Skeletal muscle tissue (tissue), 4 donors: ENCODE measurements around the gene RSL1D1. TPM values are rescaled to one million over a fixed set of nuclear protein-coding genes. Genes with fewer than 3 reads are reported as not detected.
A peak's percentile ranks its signal among the peaks of the same experiment; 100 is the strongest.

Experiments used
- H3K27ac ChIP-seq: one replicate; pipeline ENCODE4 v1.7.0; 2013; ENCODE audit warnings: mild to moderate bottlenecking, low read depth, low read length, inconsistent platforms
- H3K27me3 ChIP-seq, 3 donors: one replicate each; pipeline ENCODE4 v1.7.0; 2013; ENCODE audit warnings: low read length in 3 of 3; ENCODE audit not compliant: control insufficient read depth in 3 of 3, insufficient read depth in 3 of 3
- H3K36me3 ChIP-seq, 3 donors: one replicate each; pipeline ENCODE4 v1.7.0; 2013; ENCODE audit warnings: low read length in 3 of 3; ENCODE audit not compliant: control insufficient read depth in 3 of 3, insufficient read depth in 3 of 3
- H3K4me1 ChIP-seq, 3 donors: one replicate each; pipeline ENCODE4 v1.7.0; 2013; ENCODE audit warnings: low read length in 3 of 3, mild to moderate bottlenecking in 3 of 3; ENCODE audit not compliant: control insufficient read depth in 3 of 3, insufficient read depth in 3 of 3
- H3K4me3 ChIP-seq, 3 donors: one replicate each; pipeline ENCODE4 v1.7.0; 2013; ENCODE audit warnings: low read length in 3 of 3
- H3K9ac ChIP-seq, 3 donors: one replicate each; pipeline ENCODE4 v1.7.0; 2013; ENCODE audit warnings: low read length in 3 of 3, mild to moderate bottlenecking in 3 of 3, moderate library complexity in 2 of 3, low read depth in 1 of 3
- H3K9me3 ChIP-seq, 3 donors: one replicate each; pipeline ENCODE4 v1.7.0; 2013; ENCODE audit warnings: low read length in 3 of 3; ENCODE audit not compliant: control insufficient read depth in 3 of 3
- total RNA-seq: library from RNA; depleted of rRNA; stranded (reverse); fragments of >200 nt; gene quantifications from one replicate; pipeline ENCODE4 v1.2.3, GENCODE V29; 2014
- donor health status: Osteomylitis.

The RSL1D1 gene
- total RNA-seq, result 75.2 TPM

GRCh38 chr16:11851294-11852091 lies at the start of gene RSL1D1:
Gene RSL1D1 (minus strand): TSS chr16:11851542. CDS start chr16:11851512, 30 bp downstream.
- Histone ChIP-seq H3K9ac (peak within 1 kb of the TSS; percentile 99 to 100 (median 99)), H3K27me3 (no peaks in the 10 kb centered on the region), H3K4me3 (peak within 1 kb of the TSS; percentile 95 to 99 (median 98)), H3K4me1 (peaks cover 17 to 34% (median 20%) of the 10 kb centered on the region in 3 donors), H3K9me3 (no peaks in the 10 kb centered on the region), H3K27ac (peak within 1 kb of the TSS; percentile 97), H3K36me3 (peaks cover 15 to 27% (median 23%) of the 10 kb centered on the region in 3 donors)

DNA sequence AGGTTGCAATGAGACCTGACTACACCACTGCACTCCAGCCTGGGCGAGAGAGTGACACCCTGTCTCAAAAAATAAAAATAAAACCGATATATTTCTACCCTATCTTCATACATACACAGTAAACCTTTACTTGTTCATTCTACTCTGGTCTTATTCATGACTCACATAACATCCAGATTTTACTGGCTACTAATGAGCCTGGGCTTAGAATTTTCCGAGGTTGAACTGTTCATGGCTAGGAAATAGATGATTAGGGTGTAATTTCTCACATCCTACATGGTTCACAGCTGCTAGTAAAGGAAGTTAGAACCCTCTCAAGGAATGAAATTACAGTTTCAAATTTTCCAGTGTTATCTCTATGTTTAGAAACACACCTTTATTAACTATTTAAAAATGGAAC lies 49.7 kb upstream of the RSL1D1 start:
- Histone ChIP-seq H3K27ac (no peak overlapping the region), H3K36me3 (no peaks in the 10 kb centered on the region), H3K9ac (no peak overlapping the region), H3K9me3 (no peaks in the 10 kb centered on the region), H3K4me1 (peaks cover 3% of the 10 kb centered on the region in 3 donors), H3K27me3 (no peaks in the 10 kb centered on the region), H3K4me3 (no peak overlapping the region)

DNA sequence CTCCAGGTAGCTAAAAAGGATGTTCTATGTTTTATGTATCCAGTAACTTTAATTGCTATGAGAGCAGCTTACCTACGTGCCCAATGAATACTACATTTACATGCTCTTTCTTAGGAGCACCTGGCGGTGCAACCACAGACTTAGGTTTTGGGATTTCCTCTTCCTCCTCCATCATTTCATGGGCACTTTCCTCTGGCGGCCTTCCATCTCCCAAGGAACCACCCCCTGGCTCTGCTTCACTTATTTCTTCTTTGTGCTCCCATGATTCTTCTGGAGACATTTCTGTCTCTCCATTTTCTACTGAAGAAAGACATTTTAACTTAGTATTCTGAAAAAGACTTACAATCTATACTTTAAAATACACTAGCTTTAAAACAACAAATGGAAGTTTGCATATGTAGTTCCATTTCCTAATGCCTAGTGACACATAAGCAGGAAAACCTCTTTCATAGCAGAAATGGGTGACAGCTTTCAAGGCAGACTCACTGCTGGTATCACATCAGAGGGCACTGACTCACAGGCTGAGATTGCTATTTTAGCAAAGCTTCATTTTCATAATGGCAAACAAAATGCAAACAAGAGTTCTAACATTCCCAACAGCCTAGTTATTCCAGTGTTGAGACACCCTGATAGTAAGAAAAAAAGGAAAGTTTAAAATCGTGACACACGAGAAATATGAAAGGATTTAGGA lies 45.3 kb upstream of the RSL1D1 start:
- H3K9me3 ChIP-seq, result no peaks in the 10 kb centered on the region
- H3K4me3 ChIP-seq, result no peak overlapping the region
- no peak overlapping the region for H3K27ac ChIP-seq
- no peak overlapping the region for H3K9ac ChIP-seq
- no peaks in the 10 kb centered on the region for H3K27me3 ChIP-seq
- H3K36me3 ChIP-seq, result peaks cover 11 to 18% (median 12%) of the 10 kb centered on the region in 3 donors
- peaks cover 3% of the 10 kb centered on the region in 3 donors for H3K4me1 ChIP-seq

- no peaks in the 10 kb centered on the region for H3K9me3 ChIP-seq
- no peaks in the 10 kb centered on the region for H3K27me3 ChIP-seq
- no peak overlapping the region for H3K4me3 ChIP-seq
- no peak overlapping the region for H3K27ac ChIP-seq
- peaks cover 15 to 25% (median 21%) of the 10 kb centered on the region in 3 donors for H3K36me3 ChIP-seq
- no peak overlapping the region for H3K9ac ChIP-seq
- H3K4me1 ChIP-seq, result no peaks in the 10 kb centered on the region
Measured at GRCh38 chr16:11893571-11893970, 42.2 kb upstream of the RSL1D1 start.

- Histone ChIP-seq H3K4me3 (no peak overlapping the region), H3K36me3 (peaks cover 19 to 29% (median 21%) of the 10 kb centered on the region in 3 donors), H3K27ac (no peak overlapping the region), H3K9ac (no peak overlapping the region), H3K4me1 (no peaks in the 10 kb centered on the region), H3K9me3 (no peaks in the 10 kb centered on the region), H3K27me3 (no peaks in the 10 kb centered on the region)
Measured at GRCh38 chr16:11892761-11893160, 41.4 kb upstream of the RSL1D1 start.

DNA sequence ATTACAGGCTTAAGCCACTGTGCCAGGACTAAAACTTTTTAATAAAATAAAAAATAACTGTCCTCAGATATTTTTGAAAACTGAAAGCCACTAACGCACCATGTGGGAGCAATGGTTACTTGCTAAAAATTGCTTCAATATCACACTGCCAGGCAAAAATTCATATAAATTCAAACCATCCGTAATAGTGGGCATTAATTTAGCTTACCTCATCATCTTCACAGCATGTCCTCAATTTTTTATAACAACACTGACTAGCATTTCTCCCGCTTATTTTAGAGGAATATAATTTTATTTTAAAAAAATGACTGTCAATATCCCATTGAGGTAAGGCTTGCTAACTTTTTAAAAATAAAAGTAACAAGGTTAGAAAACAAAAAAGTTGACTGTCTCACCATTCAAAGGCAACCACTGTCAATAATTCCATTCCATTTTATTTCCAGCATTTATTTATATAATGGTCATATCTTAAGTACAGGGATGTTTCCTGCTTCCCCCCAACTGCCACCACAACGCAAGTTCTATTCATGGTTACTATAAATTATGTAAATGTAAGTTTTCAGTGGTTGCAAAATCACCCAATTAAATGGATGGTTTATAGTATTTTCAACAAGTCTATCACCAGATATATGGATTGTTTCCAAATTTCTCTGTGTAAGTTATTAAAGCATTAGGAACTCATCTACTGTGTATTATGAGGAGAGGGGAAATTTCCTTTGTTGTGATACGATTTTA lies 39.1 kb upstream of the RSL1D1 start:
- no peaks in the 10 kb centered on the region for H3K4me1 ChIP-seq
- H3K4me3 ChIP-seq, result no peak overlapping the region
- no peaks in the 10 kb centered on the region for H3K9me3 ChIP-seq
- no peak overlapping the region for H3K9ac ChIP-seq
- H3K27me3 ChIP-seq, result no peaks in the 10 kb centered on the region
- peaks cover 30 to 50% (median 40%) of the 10 kb centered on the region in 3 donors for H3K36me3 ChIP-seq
- H3K27ac ChIP-seq, result no peak overlapping the region

DNA sequence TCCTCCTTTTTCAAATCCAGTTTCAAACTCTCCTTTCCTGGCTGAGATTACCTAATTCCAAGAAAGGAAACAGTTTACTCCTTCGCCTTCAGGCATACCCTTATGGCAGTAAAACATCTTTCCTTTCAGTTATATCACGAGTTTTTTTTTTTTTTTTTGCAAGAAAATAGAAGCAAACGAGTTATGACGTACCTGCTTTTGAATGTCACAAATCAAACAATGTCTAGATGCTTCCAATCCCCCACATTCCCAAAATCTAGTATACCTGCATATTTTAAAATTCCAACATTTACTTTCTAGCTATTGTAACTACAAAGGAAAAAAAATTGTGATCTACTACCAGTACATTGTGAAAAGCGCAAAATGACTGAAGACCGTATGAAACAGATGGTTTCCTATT lies 35.5 kb upstream of the RSL1D1 start:
- peaks cover 25 to 51% (median 50%) of the 10 kb centered on the region in 3 donors for H3K36me3 ChIP-seq
- H3K4me3 ChIP-seq, result no peak overlapping the region
- H3K27ac ChIP-seq, result no peak overlapping the region
- H3K9ac ChIP-seq, result no peak overlapping the region
- no peaks in the 10 kb centered on the region for H3K27me3 ChIP-seq
- H3K4me1 ChIP-seq, result no peaks in the 10 kb centered on the region
- H3K9me3 ChIP-seq, result no peaks in the 10 kb centered on the region

DNA sequence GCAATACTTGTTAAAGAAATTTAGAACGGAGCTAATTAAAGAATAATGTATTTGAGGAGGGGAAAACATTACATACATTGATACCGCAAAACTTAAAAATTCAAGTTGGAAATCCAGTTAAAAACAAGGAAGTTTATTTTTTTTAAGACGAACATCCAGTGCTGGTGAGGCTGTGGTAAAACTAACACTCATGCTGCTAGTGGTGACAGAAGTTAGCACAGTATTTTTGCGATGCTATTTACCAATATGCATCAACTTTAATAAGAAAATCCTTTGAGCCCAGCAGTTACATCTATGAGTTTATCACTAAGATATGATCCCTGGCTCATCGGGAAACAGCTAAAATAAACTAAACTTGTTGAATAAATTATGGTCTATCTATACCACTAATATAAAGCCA lies 32.7 kb upstream of the RSL1D1 start:
- Histone ChIP-seq H3K36me3 (peaks cover 27 to 57% (median 57%) of the 10 kb centered on the region in 3 donors), H3K9ac (no peak overlapping the region), H3K27ac (no peak overlapping the region), H3K4me3 (no peak overlapping the region), H3K27me3 (no peaks in the 10 kb centered on the region), H3K9me3 (no peaks in the 10 kb centered on the region), H3K4me1 (no peaks in the 10 kb centered on the region)

- no peak overlapping the region for H3K27ac ChIP-seq
- H3K9ac ChIP-seq, result no peak overlapping the region
- no peaks in the 10 kb centered on the region for H3K27me3 ChIP-seq
- no peak overlapping the region for H3K4me3 ChIP-seq
- peaks cover 20 to 49% (median 46%) of the 10 kb centered on the region in 3 donors for H3K36me3 ChIP-seq
- H3K4me1 ChIP-seq, result no peaks in the 10 kb centered on the region
- no peaks in the 10 kb centered on the region for H3K9me3 ChIP-seq
Measured at GRCh38 chr16:11880007-11880406, 28.7 kb upstream of the RSL1D1 start.
